ENCODE results near the gene CENPH. TPM values are rescaled to one million over a fixed set of nuclear protein-coding genes. Genes with fewer than 3 reads are reported as not detected.
A peak's percentile ranks its signal among the peaks of the same experiment; 100 is the strongest.
"Not testable (repeated sequence)": the region's sequence is repeated elsewhere in the genome, so short reads cannot be mapped to it uniquely, and the experiment has no call there.

CENPH gene
- 50.0 TPM for polyA plus RNA-seq (2012; ENCODE audit: missing spikeins)

- TF ChIP-seq POLR2A (IDR thresholded peaks at IDR 0.05; ENCODE audit: low read depth, low read length) (peak; percentile 77; the same call in 1 of the 2 replicates), TAF1 (IDR thresholded peaks at IDR 0.05; ENCODE audit: borderline replicate concordance, low read depth, low read length) (no peak; the same call in 1 of the 2 replicates), POLR2AphosphoS5 (IDR thresholded peaks at IDR 0.05; ENCODE audit: low read depth, low read length) (peak; percentile 72; the same call in 1 of the 2 replicates)
- DNase-seq (ENCODE audit: insufficient read length) (peak; percentile 74), FAIRE-seq (peak; percentile 93)
These were observed at the start of gene CENPH for GRCh38 chr5:69189162-69190086. Gene CENPH, plus strand, starts transcription at chr5:69189583. Its CDS starts 52 bp downstream, at chr5:69189635.

- FAIRE-seq; DNase-seq (ENCODE audit: insufficient read length): not testable (repeated sequence)
These were observed 49.1 kb upstream of the CENPH start for GRCh38 chr5:69140239-69140638.

GRCh38 chr5:69140827-69141226 lies 48.6 kb upstream of the CENPH start:
- FAIRE-seq: no peak

GRCh38 chr5:69148576-69148975 lies 40.8 kb upstream of the CENPH start:
- DNase-seq (ENCODE audit: insufficient read length); FAIRE-seq: not testable (repeated sequence)

More at GRCh38 chr5:69140827-69141226, 48.6 kb upstream of the CENPH start:
- TF ChIP-seq POLR2A (IDR thresholded peaks at IDR 0.05; ENCODE audit: low read depth, low read length) (no peak), TAF1 (IDR thresholded peaks at IDR 0.05; ENCODE audit: borderline replicate concordance, low read depth, low read length) (no peak), POLR2AphosphoS5 (IDR thresholded peaks at IDR 0.05; ENCODE audit: low read depth, low read length) (no peak)
- DNase-seq (ENCODE audit: insufficient read length): no peak

- FAIRE-seq (no peak), DNase-seq (ENCODE audit: insufficient read length) (no peak)
- TF ChIP-seq TAF1 (IDR thresholded peaks at IDR 0.05; ENCODE audit: borderline replicate concordance, low read depth, low read length) (no peak), POLR2AphosphoS5 (IDR thresholded peaks at IDR 0.05; ENCODE audit: low read depth, low read length) (no peak), POLR2A (IDR thresholded peaks at IDR 0.05; ENCODE audit: low read depth, low read length) (no peak)
These were observed 40.3 kb upstream of the CENPH start for GRCh38 chr5:69148981-69149675.

GRCh38 chr5:69149676-69150010 lies 39.7 kb upstream of the CENPH start:
- no peak for TF ChIP-seq POLR2AphosphoS5 (IDR thresholded peaks at IDR 0.05; ENCODE audit: low read depth, low read length)
- no peak for TF ChIP-seq POLR2A (IDR thresholded peaks at IDR 0.05; ENCODE audit: low read depth, low read length)
- no peak for TF ChIP-seq TAF1 (IDR thresholded peaks at IDR 0.05; ENCODE audit: borderline replicate concordance, low read depth, low read length)
- DNase-seq (ENCODE audit: insufficient read length) (no peak), FAIRE-seq (no peak)

GRCh38 chr5:69152731-69153130 lies 36.7 kb upstream of the CENPH start:
- DNase-seq (ENCODE audit: insufficient read length): no peak
- FAIRE-seq: no peak
- TF ChIP-seq POLR2A (IDR thresholded peaks at IDR 0.05; ENCODE audit: low read depth, low read length) (no peak), POLR2AphosphoS5 (IDR thresholded peaks at IDR 0.05; ENCODE audit: low read depth, low read length) (no peak), TAF1 (IDR thresholded peaks at IDR 0.05; ENCODE audit: borderline replicate concordance, low read depth, low read length) (no peak)

GRCh38 chr5:69156456-69156855 lies 32.9 kb upstream of the CENPH start:
- DNase-seq (ENCODE audit: insufficient read length) (no peak), FAIRE-seq (no peak)
- TF ChIP-seq TAF1 (IDR thresholded peaks at IDR 0.05; ENCODE audit: borderline replicate concordance, low read depth, low read length): no peak
- TF ChIP-seq POLR2AphosphoS5 (IDR thresholded peaks at IDR 0.05; ENCODE audit: low read depth, low read length): no peak
- TF ChIP-seq POLR2A (IDR thresholded peaks at IDR 0.05; ENCODE audit: low read depth, low read length): no peak

GRCh38 chr5:69158039-69158438 lies 31.3 kb upstream of the CENPH start:
- FAIRE-seq: no peak
- no peak for TF ChIP-seq POLR2AphosphoS5 (IDR thresholded peaks at IDR 0.05; ENCODE audit: low read depth, low read length)
- no peak for TF ChIP-seq TAF1 (IDR thresholded peaks at IDR 0.05; ENCODE audit: borderline replicate concordance, low read depth, low read length)
- no peak for TF ChIP-seq POLR2A (IDR thresholded peaks at IDR 0.05; ENCODE audit: low read depth, low read length)
- DNase-seq (ENCODE audit: insufficient read length): no peak

GRCh38 chr5:69160651-69161050 lies 28.7 kb upstream of the CENPH start:
- DNase-seq (ENCODE audit: insufficient read length) (no peak), FAIRE-seq (no peak)
- no peak for TF ChIP-seq POLR2A (IDR thresholded peaks at IDR 0.05; ENCODE audit: low read depth, low read length)
- no peak for TF ChIP-seq POLR2AphosphoS5 (IDR thresholded peaks at IDR 0.05; ENCODE audit: low read depth, low read length)
- no peak for TF ChIP-seq TAF1 (IDR thresholded peaks at IDR 0.05; ENCODE audit: borderline replicate concordance, low read depth, low read length)

GRCh38 chr5:69166686-69167492 lies 22.5 kb upstream of the CENPH start, which contains the start of gene CCNB1:
Gene CCNB1, plus strand, starts transcription at chr5:69167150. Its CDS starts 113 bp downstream, at chr5:69167263.
- FAIRE-seq: peak; percentile 99
- TF ChIP-seq POLR2A (IDR thresholded peaks at IDR 0.05; ENCODE audit: low read depth, low read length): peak; percentile 73
- TF ChIP-seq TAF1 (IDR thresholded peaks at IDR 0.05; ENCODE audit: borderline replicate concordance, low read depth, low read length): peak; percentile 61; the same call in 1 of the 2 replicates
- TF ChIP-seq POLR2AphosphoS5 (IDR thresholded peaks at IDR 0.05; ENCODE audit: low read depth, low read length): peak; percentile 57; the same call in 1 of the 2 replicates
- DNase-seq (ENCODE audit: insufficient read length): peak; percentile 98

Data from GM12892 (cell line).